ENCODE data around the gene OSBP.
"Not testable (repeated sequence)": the region's sequence is repeated elsewhere in the genome, so short reads cannot be mapped to it uniquely, and the experiment has no call there.

OSBP gene, protein sequence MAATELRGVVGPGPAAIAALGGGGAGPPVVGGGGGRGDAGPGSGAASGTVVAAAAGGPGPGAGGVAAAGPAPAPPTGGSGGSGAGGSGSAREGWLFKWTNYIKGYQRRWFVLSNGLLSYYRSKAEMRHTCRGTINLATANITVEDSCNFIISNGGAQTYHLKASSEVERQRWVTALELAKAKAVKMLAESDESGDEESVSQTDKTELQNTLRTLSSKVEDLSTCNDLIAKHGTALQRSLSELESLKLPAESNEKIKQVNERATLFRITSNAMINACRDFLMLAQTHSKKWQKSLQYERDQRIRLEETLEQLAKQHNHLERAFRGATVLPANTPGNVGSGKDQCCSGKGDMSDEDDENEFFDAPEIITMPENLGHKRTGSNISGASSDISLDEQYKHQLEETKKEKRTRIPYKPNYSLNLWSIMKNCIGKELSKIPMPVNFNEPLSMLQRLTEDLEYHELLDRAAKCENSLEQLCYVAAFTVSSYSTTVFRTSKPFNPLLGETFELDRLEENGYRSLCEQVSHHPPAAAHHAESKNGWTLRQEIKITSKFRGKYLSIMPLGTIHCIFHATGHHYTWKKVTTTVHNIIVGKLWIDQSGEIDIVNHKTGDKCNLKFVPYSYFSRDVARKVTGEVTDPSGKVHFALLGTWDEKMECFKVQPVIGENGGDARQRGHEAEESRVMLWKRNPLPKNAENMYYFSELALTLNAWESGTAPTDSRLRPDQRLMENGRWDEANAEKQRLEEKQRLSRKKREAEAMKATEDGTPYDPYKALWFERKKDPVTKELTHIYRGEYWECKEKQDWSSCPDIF

DNA sequence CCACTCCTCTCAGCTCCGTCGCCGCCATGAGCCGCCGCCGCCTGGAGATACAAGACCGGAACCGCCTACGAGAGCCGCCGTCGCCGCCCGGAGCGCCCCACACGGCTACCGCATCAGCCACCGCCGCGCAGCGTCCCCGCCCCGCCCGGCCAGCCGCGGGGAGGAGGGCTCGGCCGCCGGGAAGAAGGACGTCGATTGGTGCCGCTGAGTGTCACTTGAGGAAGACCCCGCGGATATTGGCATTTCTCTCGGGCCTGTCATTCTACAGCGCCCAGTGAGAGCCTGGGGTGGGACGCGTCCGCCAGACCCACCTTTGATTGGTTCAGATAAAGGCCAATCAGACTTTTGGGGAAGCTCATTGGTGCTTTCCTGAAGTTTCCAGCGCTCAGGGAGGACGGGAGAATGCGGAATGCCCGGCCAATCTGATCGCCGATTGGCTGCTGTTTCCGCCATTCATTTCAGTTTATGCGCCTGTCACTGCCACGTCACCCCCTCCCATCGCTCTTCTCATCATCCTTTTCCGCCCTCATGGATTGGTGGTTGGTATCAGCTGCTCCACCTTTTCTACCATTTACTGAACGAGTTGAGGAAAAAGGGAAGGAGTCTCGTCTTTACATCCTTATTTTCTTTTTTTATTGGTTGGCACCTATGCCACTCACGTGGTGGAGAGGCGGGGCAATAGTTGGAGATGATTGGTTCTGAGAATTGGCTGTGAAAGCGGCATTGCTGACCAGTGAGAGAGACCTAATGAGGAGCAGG is at the start of gene OSBP:
Gene OSBP (minus strand): TSS at position 138 of the 759 bp plus-strand sequence. CDS start 110 bp downstream, at position 28.
- peak; percentile 99 for DNase-seq

- DNase-seq: no peak
These were observed 45.0 kb upstream of the OSBP start for GRCh38 chr11:59660621-59661020.

DNA sequence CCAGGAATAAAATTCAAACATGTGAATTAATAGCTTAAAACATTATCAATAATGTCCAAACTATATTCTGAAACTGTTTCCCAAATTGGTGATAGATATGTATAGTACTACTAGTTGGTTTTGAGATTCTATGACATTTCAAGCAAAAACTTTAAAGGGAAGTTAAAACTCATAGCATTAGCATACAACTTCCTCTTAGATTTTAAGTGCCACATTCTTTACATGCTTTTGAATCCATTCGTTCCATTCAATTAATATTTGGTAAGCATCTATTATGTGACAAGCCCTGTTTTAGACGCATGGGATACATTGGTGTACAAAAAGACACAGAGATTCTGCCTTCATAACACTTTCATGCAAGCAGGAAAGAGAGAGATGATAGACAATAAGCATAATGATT is 44.4 kb upstream of the OSBP start:
- no peak for DNase-seq

- no peak for DNase-seq
These were observed 42.5 kb upstream of the OSBP start for GRCh38 chr11:59658036-59658435.

- DNase-seq: no peak
These were observed 39.3 kb upstream of the OSBP start for GRCh38 chr11:59654893-59655292.

- no peak for DNase-seq
These were observed 31.8 kb upstream of the OSBP start for GRCh38 chr11:59647245-59647980.

DNA sequence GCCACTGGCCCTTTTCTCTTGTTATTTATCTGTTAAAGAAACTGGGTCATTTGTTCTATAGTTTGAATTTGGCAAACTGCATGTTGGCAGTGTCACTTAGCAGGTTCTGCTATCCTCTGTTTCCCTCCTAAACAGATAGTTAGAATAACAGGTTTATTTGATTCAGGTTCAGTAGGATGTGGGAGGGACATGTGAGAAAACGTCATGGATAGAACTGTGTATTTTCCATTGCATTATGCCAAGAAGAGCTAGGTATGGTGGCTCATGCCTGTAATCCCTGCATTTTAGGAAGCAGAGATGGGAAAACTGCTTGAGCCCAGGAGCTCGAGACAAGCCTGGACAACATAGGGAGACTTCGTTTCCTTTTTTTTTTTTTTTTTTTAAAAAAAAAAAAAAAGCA is 29.0 kb upstream of the OSBP start:
- DNase-seq: no peak

- no peak for DNase-seq
These were observed 27.8 kb upstream of the OSBP start for GRCh38 chr11:59643390-59643789.

DNA sequence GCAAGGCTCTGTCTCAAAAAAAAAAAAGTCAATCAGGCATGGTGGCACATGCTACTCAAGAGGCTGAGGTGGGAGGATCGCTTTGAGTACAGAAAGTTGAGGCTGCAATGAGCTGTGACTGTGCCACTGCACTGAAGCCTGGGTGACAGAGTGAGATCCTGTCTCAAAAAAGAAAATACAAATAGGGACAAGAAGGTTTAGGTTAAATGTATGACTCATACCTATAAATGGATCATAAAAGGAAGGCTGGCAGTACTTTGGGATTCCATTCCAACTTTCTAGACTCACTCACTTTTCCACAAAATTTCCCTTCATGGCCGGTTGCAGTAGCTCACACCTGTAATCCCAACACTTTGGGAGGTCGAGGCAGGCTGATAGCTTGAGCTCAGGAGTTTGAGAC is 25.6 kb upstream of the OSBP start:
- DNase-seq: no peak

DNA sequence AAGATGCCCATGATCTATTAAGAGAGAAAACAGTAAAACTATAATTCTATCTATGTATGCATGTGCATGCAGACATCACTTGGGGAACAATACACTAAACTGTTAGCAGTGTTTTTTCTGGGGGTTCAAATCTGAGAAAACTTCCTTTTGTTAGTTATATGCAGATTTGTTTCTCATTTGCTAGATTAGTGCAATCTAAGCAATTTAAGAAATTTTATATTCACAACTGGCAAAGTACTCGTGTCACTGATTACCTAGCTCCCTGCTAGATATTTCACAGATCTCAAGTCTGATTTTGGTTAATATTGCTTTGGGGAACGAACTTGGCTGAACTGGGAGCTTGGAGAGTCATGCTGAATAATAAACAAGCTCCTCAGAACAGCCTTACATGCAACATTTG is 14.9 kb upstream of the OSBP start:
- no peak for DNase-seq

DNA sequence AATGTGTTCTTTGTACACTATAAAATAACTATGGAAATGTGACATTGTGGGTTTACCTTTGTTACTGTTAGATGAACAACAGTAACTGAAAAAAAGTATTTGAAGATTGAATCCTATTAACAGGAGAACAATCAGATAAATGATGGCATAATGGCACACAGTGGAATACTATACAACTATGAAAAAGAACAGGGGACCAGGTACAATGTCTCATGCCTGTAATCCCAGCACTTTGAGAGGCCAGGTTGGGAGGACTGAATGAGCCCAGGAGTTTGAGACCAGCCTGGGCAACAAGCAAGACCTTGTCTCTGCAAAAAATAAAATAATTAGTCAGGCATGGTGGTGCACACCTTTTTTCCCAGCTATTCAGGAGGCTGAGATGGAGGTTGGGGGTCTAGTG is 14.4 kb upstream of the OSBP start:
- no peak for DNase-seq

DNA sequence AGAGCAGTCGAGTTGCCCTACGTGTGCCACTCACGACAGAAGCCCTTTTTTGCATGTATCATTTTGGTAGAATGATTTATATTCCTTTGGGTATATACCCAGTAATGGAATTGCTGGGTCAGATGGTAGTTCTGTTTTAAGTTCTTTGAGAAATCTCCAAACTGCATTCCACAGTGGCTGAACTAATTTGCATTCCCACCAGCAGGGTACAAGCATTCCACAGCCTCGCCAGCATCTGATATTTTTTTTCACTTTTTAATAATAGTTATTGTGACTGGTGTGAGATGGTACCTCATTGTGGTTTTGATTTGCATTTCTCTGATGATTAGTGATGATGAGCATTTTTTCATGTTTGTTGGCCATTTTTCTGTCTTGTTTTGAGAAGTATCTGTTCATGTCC is 11.4 kb upstream of the OSBP start:
- not testable (repeated sequence) for DNase-seq

DNA sequence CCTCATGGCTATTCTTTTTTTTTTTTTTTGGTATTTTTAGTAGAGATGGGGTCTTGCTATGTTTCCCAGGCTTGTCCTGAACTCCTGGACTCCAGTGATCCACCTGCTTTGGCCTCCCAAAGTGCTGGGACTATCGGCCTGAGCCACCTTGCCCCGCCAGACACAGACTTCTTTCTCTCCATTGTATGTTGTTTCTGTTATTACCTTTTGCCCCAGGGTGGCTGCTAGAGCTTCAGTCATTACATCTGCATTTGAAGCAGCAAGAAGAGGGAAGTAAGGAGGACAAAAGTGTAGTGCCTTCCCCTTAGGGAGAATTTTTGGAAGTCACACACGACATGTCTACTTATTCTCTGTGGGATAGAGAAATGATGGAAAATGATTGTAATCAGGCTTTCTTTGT is 10.1 kb upstream of the OSBP start:
- no peak for DNase-seq

DNA sequence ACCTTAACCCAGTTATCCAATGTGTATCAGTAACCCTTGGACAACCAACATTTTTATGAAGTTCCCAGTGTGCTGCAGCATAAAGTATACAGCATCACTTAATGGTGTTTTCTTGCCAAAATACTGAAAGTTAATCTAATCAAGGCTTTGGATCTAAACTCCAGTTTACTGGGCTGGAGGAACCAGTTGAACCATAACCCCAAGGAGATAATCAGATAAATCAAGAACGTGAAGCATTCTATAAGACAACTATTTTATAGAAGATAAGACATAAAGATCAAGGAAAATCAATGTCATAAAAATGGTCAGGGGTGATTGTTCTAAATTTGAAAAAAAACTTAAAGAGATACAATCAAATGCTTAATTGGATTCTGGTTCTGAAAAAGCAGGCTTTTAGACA is 2.3 kb upstream of the OSBP start:
- no peak for DNase-seq

DNA sequence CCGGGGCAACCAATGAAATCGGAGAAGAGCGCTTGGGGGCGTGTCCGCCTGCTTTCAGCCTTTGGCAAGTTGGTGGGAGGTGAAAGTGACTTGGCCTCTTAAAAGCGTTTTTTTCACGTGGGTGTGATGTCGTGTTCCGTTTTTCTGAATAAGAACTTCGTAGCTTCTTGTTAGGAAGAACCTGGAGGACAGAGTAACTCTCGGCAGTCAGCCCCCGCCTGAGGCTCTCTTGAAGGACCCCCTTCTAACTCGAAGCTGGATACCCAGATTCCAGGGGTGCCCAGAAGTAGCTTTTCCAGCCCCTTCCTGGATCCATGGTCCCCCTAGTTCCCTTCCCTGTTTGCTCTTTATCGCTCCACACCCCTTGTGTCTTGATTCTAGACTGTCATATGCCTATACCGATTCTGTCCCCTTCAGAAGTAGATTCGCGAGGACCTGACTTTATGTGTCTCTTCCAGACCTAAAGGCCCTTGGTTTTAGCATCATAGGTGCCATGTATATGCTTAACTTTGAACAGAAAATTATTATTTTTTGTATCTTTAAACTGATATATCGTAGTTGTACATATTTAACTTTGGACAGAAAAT is 915 bp upstream of the OSBP start:
- no peak for DNase-seq

- peak; percentile 14 to 54 (median 39) for DNase-seq
These were observed 396 bp downstream of the OSBP start for GRCh38 chr11:59615120-59615636.

GRCh38 chr11:59614277-59615119 is 1.1 kb downstream of the OSBP start:
- DNase-seq: no peak

DNA sequence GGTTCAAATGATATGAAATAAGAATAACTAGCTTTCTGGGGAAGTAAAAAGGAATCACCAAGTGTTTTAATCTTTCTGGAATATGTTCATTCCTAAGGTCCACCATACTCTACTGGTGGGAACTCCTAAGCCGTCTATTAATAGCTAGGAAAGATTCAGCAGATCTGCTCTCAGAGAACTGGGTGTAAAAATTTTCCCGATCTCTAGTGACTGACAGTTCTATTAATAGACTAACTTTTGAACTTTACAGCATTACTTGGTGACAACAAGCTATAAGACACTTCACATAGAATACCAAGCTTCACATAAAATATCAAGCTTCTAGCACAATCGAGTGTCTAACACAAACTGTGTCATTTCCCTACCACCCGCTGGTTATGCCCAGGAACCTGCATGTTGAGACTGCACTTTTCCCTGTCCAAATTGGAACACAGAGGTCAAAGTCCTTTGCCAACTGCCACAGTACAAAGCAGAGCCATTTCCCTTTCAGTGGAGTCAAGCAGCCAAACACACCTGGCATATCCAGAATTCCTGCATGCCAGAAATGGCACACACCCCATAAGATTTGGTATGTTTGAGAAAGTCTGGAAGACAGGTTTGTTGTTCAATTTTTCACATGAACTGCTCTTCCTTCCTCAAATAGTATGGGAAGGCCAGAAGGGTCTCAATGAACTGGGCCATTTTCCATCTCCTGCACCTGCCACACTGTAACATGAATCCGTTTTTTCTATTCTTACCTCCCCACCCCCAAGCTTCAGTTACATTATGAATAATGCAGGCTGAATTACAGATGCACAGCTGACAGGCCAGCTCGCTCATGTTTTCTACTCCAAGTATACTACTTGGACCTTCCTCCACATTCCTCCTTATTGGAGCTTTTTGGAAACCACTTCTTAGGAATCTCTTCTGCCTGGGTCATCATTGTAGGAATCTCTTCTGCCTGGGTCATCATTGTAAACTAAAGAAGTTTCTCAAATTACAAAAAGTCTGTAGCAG is 3.7 kb downstream of the OSBP start:
- no peak for DNase-seq

DNA sequence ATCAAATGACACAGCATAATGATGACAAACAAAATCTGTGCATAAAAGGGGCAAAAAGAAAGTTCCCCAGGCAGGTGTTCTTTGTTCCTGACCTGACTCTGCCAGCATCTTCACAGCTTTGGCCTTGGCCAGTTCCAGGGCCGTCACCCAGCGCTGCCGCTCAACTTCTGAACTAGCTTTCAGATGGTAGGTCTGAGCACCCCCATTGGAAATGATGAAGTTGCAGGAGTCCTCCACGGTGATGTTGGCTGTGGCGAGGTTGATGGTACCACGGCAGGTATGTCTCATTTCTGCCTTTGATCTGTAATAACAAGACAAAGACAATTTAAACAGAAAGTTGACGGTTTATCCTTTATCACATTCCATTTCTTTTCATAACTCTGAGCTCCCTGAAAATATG is 5.3 kb downstream of the OSBP start:
- DNase-seq: no peak
